Transverse colon (tissue), 4 donors: ENCODE measurements around the gene OSBPL3. TPM values are rescaled to one million over a fixed set of nuclear protein-coding genes. Genes with fewer than 3 reads are reported as not detected.

ENCODE experiments used
- DNase-seq: peaks from one replicate; pipeline ENCODE4 v3.0.0-alpha.2; 2019
- H3K27ac ChIP-seq, 4 donors: fragments of 200-600 bp; sonication (generic); 2 replicates each; pipeline ENCODE4 v1.5.1; 2016 to 2018; ENCODE audit warnings: inconsistent platforms in 4 of 4
- H3K27me3 ChIP-seq: fragments of 200-600 bp; sonication (generic); 2 replicates; pipeline ENCODE4 v1.5.1; 2017; ENCODE audit warnings: inconsistent platforms
- H3K36me3 ChIP-seq, 4 donors: fragments of 200-600 bp; sonication (generic); 2 replicates each; pipeline ENCODE4 v1.5.1; 2017 to 2019; ENCODE audit warnings: inconsistent platforms in 4 of 4
- H3K4me1 ChIP-seq, 4 donors: fragments of 200-600 bp; sonication (generic); 2 replicates each; pipeline ENCODE4 v1.5.1; 2017 to 2020; ENCODE audit warnings: inconsistent platforms in 4 of 4
- H3K4me3 ChIP-seq, 4 donors: fragments of 200-600 bp; sonication (generic); 1 replicate in 1 of 4; 2 replicates in 3 of 4; pipeline versions ENCODE4 v1.5.1 to v1.6.1; 2017 to 2019; ENCODE audit warnings: inconsistent platforms in 4 of 4
- H3K9me3 ChIP-seq, 2 donors: fragments of 200-600 bp; sonication (generic); 2 replicates each; pipeline ENCODE4 v1.5.1; 2017 to 2019; ENCODE audit warnings: inconsistent platforms in 2 of 2
- EP300 ChIP-seq: sonication (generic); formaldehyde crosslinking; IDR thresholded peaks from one replicate; pipeline ENCODE4 v1.6.1; 2017; ENCODE audit warnings: antibody characterized with exemption, low read depth
- POLR2A ChIP-seq: fragments of 450-650 bp; IDR thresholded peaks from one replicate; pipeline ENCODE4 v1.6.1; 2016; ENCODE audit warnings: antibody characterized with exemption, mild to moderate bottlenecking, moderate library complexity
- POLR2AphosphoS5 ChIP-seq, 3 donors: sonication (generic); formaldehyde crosslinking; IDR thresholded peaks; one replicate each; pipeline ENCODE4 v1.6.1; 2016; ENCODE audit warnings: antibody characterized with exemption in 3 of 3
- WGBS, 2 donors: methylation state at CpG; one replicate each; pipeline ENCODE4 v1.1.5; 2018; ENCODE audit warnings: low coverage in 1 of 2; 5-methylcytosine and 5-hydroxymethylcytosine counted together
- in situ Hi-C, 4 donors: fragments of 200-750 bp; cut with MboI; loops; one replicate each; pipeline versions ENCODE4 v1.15.0 to v1.15.1; 2017; ENCODE audit warnings: low sequenced_read_pairs in 3 of 4, low pct_ligation_motif_present in 1 of 4, low pct_unique_long_range_greater_than_20kb in 1 of 4
- intact Hi-C: fragments of 100-400 bp; cut with DNase I; formaldehyde crosslinking; loops from one replicate; pipeline ENCODE4 v1.15.1; 2023; ENCODE audit warnings: low total_unique reads
- total RNA-seq, 4 donors: library from RNA; depleted of rRNA; stranded (reverse); fragments of >200 nt; gene quantifications; one replicate each; pipeline ENCODE4 v1.1.0, GENCODE V29; 2016
- TF ChIP-seq, protein P1 (sequence below), 5 experiments: fragments of 200-600 bp in 3 of 5; fragments of 450-650 bp in 2 of 5; sonication (generic) in 3 of 5; IDR thresholded peaks; 1 replicate in 2 of 5; 2 replicates in 3 of 5; pipeline ENCODE4 v1.5.1; 2016 to 2017; ENCODE audit warnings: antibody characterized with exemption in 5 of 5, inconsistent platforms in 3 of 5, mild to moderate bottlenecking in 2 of 5, moderate library complexity in 1 of 5

The OSBPL3 gene
- total RNA-seq, 4 donors from 2014 or later: 6.7 to 20.6 (median 8.0) TPM

DNA sequence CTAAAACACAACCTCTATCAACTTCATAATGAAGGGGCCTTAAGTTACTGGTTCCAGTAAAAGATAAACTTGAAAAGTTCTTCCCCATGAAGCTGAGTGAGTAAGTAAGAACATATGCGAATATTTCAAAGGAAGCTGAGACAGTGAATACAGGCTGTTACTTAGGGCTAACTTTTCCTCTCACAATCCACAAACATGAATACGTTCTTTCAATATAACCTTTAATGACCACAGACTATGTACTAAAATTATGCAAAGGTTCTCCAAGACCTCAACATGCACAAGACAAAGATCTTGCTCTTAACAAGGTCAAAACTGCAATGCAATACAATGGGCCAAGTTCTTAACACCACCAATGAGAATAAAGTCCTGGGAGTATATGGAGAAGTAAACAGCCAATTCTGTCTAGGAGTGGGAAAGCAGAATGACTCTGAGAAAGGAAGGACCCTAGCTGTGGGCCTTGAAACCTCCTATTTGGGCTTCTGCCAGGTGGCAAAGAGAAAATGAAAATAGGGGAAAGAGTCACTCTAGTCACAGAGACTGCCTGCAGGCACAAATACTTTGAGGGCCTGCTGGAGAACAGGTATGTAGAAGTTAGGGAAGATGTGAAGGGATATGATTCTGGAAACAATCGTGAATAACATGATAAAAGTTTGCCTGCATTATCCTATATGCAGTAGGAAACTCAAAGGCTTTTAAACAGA lies 43.7 kb downstream of the OSBPL3 start:
- intact Hi-C loops (no loop called here), in situ Hi-C loops (no loop called here)
- no peaks in the 10 kb centered on the region for H3K36me3 ChIP-seq
- no peak for DNase-seq
- H3K27me3 ChIP-seq: no peaks in the 10 kb centered on the region
- 80 to 90% methylated on average over 3 of the region's 3 CpGs for WGBS, 2 donors
- peak overlapping the region in 1 of 4 donors; percentile 12 for H3K27ac ChIP-seq
- H3K4me3 ChIP-seq: no peak overlapping the region
- no peaks in the 10 kb centered on the region for H3K4me1 ChIP-seq
- H3K9me3 ChIP-seq: no peaks in the 10 kb centered on the region
- TF ChIP-seq EP300 (no peak), POLR2AphosphoS5 (IDR thresholded peaks at IDR 0.05) (no peak), POLR2A (no peak)
- TF ChIP-seq, protein P1, sequence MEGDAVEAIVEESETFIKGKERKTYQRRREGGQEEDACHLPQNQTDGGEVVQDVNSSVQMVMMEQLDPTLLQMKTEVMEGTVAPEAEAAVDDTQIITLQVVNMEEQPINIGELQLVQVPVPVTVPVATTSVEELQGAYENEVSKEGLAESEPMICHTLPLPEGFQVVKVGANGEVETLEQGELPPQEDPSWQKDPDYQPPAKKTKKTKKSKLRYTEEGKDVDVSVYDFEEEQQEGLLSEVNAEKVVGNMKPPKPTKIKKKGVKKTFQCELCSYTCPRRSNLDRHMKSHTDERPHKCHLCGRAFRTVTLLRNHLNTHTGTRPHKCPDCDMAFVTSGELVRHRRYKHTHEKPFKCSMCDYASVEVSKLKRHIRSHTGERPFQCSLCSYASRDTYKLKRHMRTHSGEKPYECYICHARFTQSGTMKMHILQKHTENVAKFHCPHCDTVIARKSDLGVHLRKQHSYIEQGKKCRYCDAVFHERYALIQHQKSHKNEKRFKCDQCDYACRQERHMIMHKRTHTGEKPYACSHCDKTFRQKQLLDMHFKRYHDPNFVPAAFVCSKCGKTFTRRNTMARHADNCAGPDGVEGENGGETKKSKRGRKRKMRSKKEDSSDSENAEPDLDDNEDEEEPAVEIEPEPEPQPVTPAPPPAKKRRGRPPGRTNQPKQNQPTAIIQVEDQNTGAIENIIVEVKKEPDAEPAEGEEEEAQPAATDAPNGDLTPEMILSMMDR (IDR thresholded peaks at IDR 0.05): no peak

DNA sequence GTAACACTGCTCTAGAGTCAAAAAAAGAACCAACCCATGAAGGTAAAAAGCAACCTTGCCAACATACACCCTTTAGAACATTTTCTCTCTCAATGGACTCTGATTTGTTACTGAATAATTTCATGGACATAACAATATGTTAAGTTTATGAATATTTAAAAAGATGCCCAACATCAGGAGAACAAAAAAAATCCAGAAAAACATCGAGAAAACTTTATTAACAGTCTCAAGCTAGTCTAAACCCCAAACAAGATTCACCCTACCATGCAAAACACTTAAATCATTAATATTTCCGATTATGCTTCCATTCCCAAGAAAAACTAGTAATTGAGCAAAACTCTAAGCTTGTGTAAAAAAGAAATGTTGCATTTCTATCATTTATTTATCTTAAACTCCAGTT lies 46.7 kb downstream of the OSBPL3 start:
- DNase-seq: no peak
- intact Hi-C loops (no loop called here), in situ Hi-C loops (no loop called here)
- Histone ChIP-seq H3K4me1 (no peaks in the 10 kb centered on the region), H3K9me3 (no peaks in the 10 kb centered on the region), H3K4me3 (no peak overlapping the region), H3K27ac (no peak overlapping the region), H3K27me3 (no peaks in the 10 kb centered on the region), H3K36me3 (no peaks in the 10 kb centered on the region)
- TF ChIP-seq POLR2A (no peak), EP300 (no peak), POLR2AphosphoS5 (IDR thresholded peaks at IDR 0.05) (no peak)
- TF ChIP-seq, protein P1 (IDR thresholded peaks at IDR 0.05): no peak
- 83 to 95% methylated on average over 2 of the region's 2 CpGs for WGBS, 2 donors

DNA sequence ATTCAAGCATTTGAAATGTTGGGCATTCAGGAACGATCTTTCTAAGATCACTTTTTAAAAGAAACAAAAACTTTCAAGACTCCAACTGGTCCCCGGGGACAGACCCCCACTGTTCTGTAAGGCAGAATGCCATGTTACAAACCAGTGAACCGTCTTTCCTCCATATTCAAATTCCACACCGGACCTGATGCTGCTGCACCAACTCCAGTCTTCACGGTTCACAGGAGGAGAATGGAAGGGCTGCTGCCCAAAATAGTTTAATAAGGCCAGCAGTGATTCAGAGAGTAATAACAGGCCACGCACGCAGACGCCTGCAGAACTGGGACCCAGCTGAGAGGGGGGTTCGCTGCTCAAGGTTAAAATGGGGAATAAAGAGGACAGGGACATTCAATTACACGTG lies 47.2 kb downstream of the OSBPL3 start:
- TF ChIP-seq EP300: no peak
- TF ChIP-seq, protein P1 (IDR thresholded peaks at IDR 0.05): no peak
- TF ChIP-seq POLR2A: no peak
- TF ChIP-seq POLR2AphosphoS5 (IDR thresholded peaks at IDR 0.05): no peak
- intact Hi-C loops (no loop called here), in situ Hi-C loops (no loop called here)
- Histone ChIP-seq H3K27ac (no peak overlapping the region), H3K9me3 (no peaks in the 10 kb centered on the region), H3K4me3 (no peak overlapping the region), H3K36me3 (no peaks in the 10 kb centered on the region), H3K27me3 (no peaks in the 10 kb centered on the region), H3K4me1 (no peaks in the 10 kb centered on the region)
- no peak for DNase-seq
- 84 to 100% methylated on average over 3 to 10 of the region's 10 CpGs for WGBS, 2 donors

DNA sequence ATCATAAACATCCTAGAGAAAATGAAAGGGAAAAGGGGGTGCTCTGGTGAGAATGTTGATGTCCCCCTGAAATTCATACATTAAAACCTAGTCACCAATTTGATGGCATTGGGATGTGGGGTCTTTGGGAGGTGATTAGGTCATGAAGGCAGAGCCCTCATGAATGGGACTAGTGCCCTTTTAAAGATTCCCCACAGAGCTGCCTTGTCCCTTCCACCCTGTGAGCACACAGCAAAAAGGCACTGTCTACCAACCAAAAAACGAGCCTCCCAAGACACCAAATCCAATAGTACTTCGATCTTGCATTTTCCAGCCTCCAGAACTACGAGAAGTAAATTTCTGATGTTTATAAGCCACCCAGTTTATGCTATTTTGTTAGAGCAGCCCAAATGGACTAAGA lies 47.6 kb downstream of the OSBPL3 start:
- Histone ChIP-seq H3K9me3 (no peaks in the 10 kb centered on the region), H3K27ac (no peak overlapping the region), H3K4me3 (no peak overlapping the region), H3K4me1 (no peaks in the 10 kb centered on the region), H3K36me3 (no peaks in the 10 kb centered on the region), H3K27me3 (no peaks in the 10 kb centered on the region)
- WGBS, 2 donors: 89 to 90% methylated on average over 3 of the region's 3 CpGs
- intact Hi-C loops (no loop called here), in situ Hi-C loops (no loop called here)
- no peak for TF ChIP-seq POLR2AphosphoS5 (IDR thresholded peaks at IDR 0.05)
- TF ChIP-seq POLR2A: no peak
- TF ChIP-seq, protein P1 (IDR thresholded peaks at IDR 0.05): no peak
- TF ChIP-seq EP300: no peak
- DNase-seq: no peak
